HL-60 (cell line): ENCODE results near the gene HAPLN2.

Source experiments
- DNase-seq, 2 experiments: peaks; one replicate each; pipeline ENCODE4 v3.0.0-alpha.2; 2010 to 2020; ENCODE audit warnings: low read depth in 1 of 2, low spot score in 1 of 2
- H3K27ac ChIP-seq: fragments of 250-450 bp; sonication (Bioruptor Pico); replicated peaks from 2 replicates; pipeline ENCODE4 v1.5.1; 2020; ENCODE audit warnings: mild to moderate bottlenecking, moderate library complexity
- H3K27me3 ChIP-seq: fragments of 250-450 bp; sonication (Bioruptor Pico); 2 replicates; pipeline ENCODE4 v1.5.1; 2021; ENCODE audit warnings: mild to moderate bottlenecking, moderate library complexity; ENCODE audit not compliant: insufficient read depth, poor library complexity, severe bottlenecking
- H3K4me3 ChIP-seq: replicated peaks from 2 replicates; pipeline ENCODE4 v1.5.1; 2011; ENCODE audit warnings: mild to moderate bottlenecking, control low read depth, low read length; ENCODE audit not compliant: insufficient read depth
- GABPA ChIP-seq: IDR thresholded peaks from 2 replicates; pipeline ENCODE4 v1.6.1; 2012; ENCODE audit warnings: low read depth
- POLR2AphosphoS5 ChIP-seq: IDR thresholded peaks from 2 replicates; pipeline ENCODE4 v1.6.1; 2012; ENCODE audit warnings: low read depth
- SPI1 ChIP-seq: IDR thresholded peaks from 2 replicates; pipeline ENCODE4 v1.6.1; 2012; ENCODE audit warnings: low read depth, mild to moderate bottlenecking, borderline replicate concordance
- TF ChIP-seq, protein P1 (sequence below): IDR thresholded peaks from one replicate; pipeline ENCODE4 v1.5.1; 2011; ENCODE audit warnings: low read length, control low read depth, inconsistent platforms; ENCODE audit not compliant: insufficient read depth
- TF ChIP-seq, protein P2 (sequence below): IDR thresholded peaks from 2 replicates; pipeline ENCODE4 v1.6.1; 2012; ENCODE audit warnings: low read depth; ENCODE audit not compliant: insufficient replicate concordance

The HAPLN2 gene

DNA sequence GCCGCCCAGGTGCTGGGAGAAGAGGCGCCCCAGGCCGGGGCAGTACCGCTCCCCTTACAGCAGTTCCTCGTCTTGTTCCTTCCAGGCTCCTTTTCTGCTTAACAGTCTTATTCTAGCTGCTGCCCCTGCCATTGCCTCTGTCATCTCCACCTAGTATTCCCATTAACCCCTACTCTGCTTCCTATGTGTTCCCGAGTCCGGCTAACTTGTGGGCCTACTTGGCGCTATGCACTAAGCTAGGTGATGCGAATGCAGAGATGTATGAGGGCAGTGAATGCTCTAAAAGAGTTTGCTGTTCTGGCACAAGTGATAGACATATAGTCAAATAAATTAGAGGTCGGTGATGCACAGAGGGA lies 46.6 kb upstream of the HAPLN2 start:
- no peak for DNase-seq
- Histone ChIP-seq H3K27ac (no peak overlapping the region), H3K27me3 (no peaks in the 10 kb centered on the region)

DNA sequence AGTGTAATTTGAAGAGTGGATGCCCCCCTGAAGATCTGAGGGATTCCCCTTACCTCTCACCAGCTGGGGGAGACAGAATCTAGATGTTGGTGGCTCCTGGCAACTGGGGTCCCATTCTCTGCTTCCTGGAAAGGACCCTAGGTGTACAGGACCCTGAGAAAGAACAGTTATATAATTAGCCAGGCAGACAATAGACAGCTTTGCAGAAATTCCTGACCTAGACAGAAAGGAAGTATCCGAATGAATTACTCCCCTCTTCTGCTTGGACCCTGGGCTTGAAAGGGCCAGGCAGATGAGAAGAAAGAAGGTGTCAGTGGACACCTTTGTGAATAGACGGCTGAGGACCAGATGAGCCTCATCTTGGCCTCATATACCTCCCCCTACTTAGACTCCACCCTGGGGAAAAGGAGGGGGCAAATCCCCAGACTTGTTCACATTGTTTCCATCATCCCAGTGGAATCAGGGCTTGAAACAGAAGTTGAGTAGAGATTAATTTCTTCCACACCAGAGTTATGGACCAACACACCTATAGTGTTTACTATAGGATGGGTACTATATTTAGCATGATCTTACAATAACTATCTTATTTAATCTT lies 45.1 kb upstream of the HAPLN2 start:
- TF ChIP-seq SPI1 (no peak), GABPA (no peak), POLR2AphosphoS5 (no peak)
- TF ChIP-seq, protein P1, sequence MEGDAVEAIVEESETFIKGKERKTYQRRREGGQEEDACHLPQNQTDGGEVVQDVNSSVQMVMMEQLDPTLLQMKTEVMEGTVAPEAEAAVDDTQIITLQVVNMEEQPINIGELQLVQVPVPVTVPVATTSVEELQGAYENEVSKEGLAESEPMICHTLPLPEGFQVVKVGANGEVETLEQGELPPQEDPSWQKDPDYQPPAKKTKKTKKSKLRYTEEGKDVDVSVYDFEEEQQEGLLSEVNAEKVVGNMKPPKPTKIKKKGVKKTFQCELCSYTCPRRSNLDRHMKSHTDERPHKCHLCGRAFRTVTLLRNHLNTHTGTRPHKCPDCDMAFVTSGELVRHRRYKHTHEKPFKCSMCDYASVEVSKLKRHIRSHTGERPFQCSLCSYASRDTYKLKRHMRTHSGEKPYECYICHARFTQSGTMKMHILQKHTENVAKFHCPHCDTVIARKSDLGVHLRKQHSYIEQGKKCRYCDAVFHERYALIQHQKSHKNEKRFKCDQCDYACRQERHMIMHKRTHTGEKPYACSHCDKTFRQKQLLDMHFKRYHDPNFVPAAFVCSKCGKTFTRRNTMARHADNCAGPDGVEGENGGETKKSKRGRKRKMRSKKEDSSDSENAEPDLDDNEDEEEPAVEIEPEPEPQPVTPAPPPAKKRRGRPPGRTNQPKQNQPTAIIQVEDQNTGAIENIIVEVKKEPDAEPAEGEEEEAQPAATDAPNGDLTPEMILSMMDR, result no peak
- TF ChIP-seq, protein P2, sequence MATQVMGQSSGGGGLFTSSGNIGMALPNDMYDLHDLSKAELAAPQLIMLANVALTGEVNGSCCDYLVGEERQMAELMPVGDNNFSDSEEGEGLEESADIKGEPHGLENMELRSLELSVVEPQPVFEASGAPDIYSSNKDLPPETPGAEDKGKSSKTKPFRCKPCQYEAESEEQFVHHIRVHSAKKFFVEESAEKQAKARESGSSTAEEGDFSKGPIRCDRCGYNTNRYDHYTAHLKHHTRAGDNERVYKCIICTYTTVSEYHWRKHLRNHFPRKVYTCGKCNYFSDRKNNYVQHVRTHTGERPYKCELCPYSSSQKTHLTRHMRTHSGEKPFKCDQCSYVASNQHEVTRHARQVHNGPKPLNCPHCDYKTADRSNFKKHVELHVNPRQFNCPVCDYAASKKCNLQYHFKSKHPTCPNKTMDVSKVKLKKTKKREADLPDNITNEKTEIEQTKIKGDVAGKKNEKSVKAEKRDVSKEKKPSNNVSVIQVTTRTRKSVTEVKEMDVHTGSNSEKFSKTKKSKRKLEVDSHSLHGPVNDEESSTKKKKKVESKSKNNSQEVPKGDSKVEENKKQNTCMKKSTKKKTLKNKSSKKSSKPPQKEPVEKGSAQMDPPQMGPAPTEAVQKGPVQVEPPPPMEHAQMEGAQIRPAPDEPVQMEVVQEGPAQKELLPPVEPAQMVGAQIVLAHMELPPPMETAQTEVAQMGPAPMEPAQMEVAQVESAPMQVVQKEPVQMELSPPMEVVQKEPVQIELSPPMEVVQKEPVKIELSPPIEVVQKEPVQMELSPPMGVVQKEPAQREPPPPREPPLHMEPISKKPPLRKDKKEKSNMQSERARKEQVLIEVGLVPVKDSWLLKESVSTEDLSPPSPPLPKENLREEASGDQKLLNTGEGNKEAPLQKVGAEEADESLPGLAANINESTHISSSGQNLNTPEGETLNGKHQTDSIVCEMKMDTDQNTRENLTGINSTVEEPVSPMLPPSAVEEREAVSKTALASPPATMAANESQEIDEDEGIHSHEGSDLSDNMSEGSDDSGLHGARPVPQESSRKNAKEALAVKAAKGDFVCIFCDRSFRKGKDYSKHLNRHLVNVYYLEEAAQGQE, result no peak
- Histone ChIP-seq H3K27me3 (no peaks in the 10 kb centered on the region), H3K27ac (no peak overlapping the region)

More for the DNA sequence above, 46.6 kb upstream of the HAPLN2 start:
- H3K4me3 ChIP-seq, result peak overlapping the region; percentile 87
- TF ChIP-seq POLR2AphosphoS5, result no peak
- TF ChIP-seq, protein P2, result no peak
- no peak for TF ChIP-seq GABPA
- TF ChIP-seq, protein P1, result no peak
- no peak for TF ChIP-seq SPI1

DNA sequence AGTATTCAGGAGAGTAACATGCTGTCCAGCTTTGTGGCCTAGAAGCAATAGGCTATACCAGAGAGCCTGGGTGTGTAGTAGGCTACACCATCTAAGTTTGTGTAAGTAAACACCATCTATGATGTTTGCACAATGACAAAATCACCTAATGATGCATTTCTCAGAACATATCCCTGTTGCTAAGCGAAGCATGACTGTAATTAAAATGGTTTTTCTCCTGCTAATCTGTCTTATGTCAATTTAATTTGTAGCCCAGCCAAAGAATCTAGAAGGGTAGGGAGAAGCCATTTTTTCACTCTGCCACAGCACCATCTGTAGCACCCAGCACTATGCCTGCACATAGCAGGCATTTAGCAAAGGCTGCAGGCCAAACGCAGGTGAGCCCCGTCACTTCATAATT lies 41.7 kb upstream of the HAPLN2 start:
- DNase-seq, result no peak
- TF ChIP-seq, protein P2, result no peak
- TF ChIP-seq, protein P1, result no peak
- TF ChIP-seq POLR2AphosphoS5 (no peak), SPI1 (no peak), GABPA (no peak)
- Histone ChIP-seq H3K27ac (no peak overlapping the region), H3K4me3 (no peak overlapping the region), H3K27me3 (no peaks in the 10 kb centered on the region)

More for the DNA sequence above, 45.1 kb upstream of the HAPLN2 start:
- no peak overlapping the region for H3K4me3 ChIP-seq
- DNase-seq, result no peak
